ENCODE data around the gene EPHX1. TPM values are rescaled to one million over a fixed set of nuclear protein-coding genes. Genes with fewer than 3 reads are reported as not detected.
A peak's percentile ranks its signal among the peaks of the same experiment; 100 is the strongest.

Gene EPHX1
- total and polyA plus RNA-seq, 2 of the 8 experiments (the other 6 are each of a cell fraction or from before 2014, with no cell fraction given), result 45.3 to 79.1 TPM

- Histone ChIP-seq H3K36me3 (ENCODE audit: control insufficient read depth in 2 of 4, insufficient read depth in 4 of 4, low read length in 3 of 4) (peaks cover 0 to 17% (median 13%) of the 10 kb centered on the region in 4 experiments; a peak in 5 of 8 replicates), H3K27me3 (replicated peaks in 1 of 4; ENCODE audit: control insufficient read depth in 3 of 4, extremely low read depth in 1 of 4, insufficient read depth in 3 of 4, low read length in 3 of 4) (no peaks in the 10 kb centered on the region), H3K79me2 (ENCODE audit: control insufficient read depth in 1 of 2, insufficient read depth in 2 of 2, low read length in 2 of 2) (peaks cover 0 to 4% of the 10 kb centered on the region in 2 experiments; a peak in 1 of 4 replicates), H2AFZ (ENCODE audit: low read length) (no peak overlapping the region), H3K23me2 (ENCODE audit: low read depth, low read length) (no peaks in the 10 kb centered on the region), H3K4ac (replicated peaks; ENCODE audit: insufficient read length, low read depth, low read length) (no peak overlapping the region), H3K14ac (ENCODE audit: insufficient read length) (no peak overlapping the region), H3K56ac (replicated peaks; ENCODE audit: insufficient read length, low read depth, low read length) (no peak overlapping the region), H2BK15ac (ENCODE audit: low read length) (no peak overlapping the region), H2AK5ac (ENCODE audit: low read depth, low read length) (no peak overlapping the region), H3K4me2 (ENCODE audit: insufficient read depth in 1 of 2, low read depth in 2 of 2, low read length in 2 of 2) (no peak overlapping the region), H3K79me1 (ENCODE audit: low read depth, low read length) (peaks cover 4% of the 10 kb centered on the region; the same call in 1 of the 2 replicates), H3K9me3 (ENCODE audit: insufficient read depth in 2 of 2, low read depth in 1 of 2, low read length in 1 of 2) (no peaks in the 10 kb centered on the region), H3K9ac (replicated peaks in 1 of 4; ENCODE audit: extremely low read depth in 1 of 4, low read depth in 3 of 4, low read length in 3 of 4) (no peak overlapping the region), H2BK5ac (ENCODE audit: low read depth, low read length) (peak overlapping the region; percentile 26; the same call in 1 of the 2 replicates), H3K27ac (ENCODE audit: low read depth, low read length) (no peak overlapping the region), H3K4me1 (replicated peaks in 1 of 4; ENCODE audit: control insufficient read depth in 3 of 4, insufficient read depth in 4 of 4, low read length in 3 of 4) (peaks cover 6 to 12% (median 9%) of the 10 kb centered on the region in 4 experiments; a peak in 6 of 7 replicates), H3K4me3 (ENCODE audit: extremely low read depth in 1 of 4, insufficient read depth in 2 of 4, low read depth in 3 of 4, low read length in 4 of 4) (no peak overlapping the region), H4K5ac (ENCODE audit: insufficient read length, low read depth, low read length) (no peak overlapping the region), H3K18ac (ENCODE audit: extremely low read depth, low read length) (no peak overlapping the region), H4K91ac (replicated peaks; ENCODE audit: insufficient read length, low read length) (no peak overlapping the region), H2BK20ac (ENCODE audit: low read length) (no peak overlapping the region), H4K20me1 (replicated peaks in 1 of 2; ENCODE audit: control insufficient read depth in 1 of 2, insufficient read depth in 2 of 2, low read length in 2 of 2) (peaks cover 0 to 6% of the 10 kb centered on the region in 2 experiments), H3K23ac (ENCODE audit: insufficient read length) (no peak overlapping the region), H2BK12ac (ENCODE audit: low read depth, low read length) (no peak overlapping the region), H2BK120ac (replicated peaks; ENCODE audit: low read depth, low read length) (no peak overlapping the region), H4K8ac (ENCODE audit: extremely low read depth, insufficient read depth, low read length) (peak overlapping the region; percentile 53; the same call in 1 of the 2 replicates)
- TF ChIP-seq BRCA1 (IDR thresholded peaks at IDR 0.05; ENCODE audit: low read depth, low read length) (no peak), GTF2F1 (IDR thresholded peaks at IDR 0.05; ENCODE audit: borderline replicate concordance, low read depth, low read length) (no peak), RNF2 (IDR thresholded peaks at IDR 0.05; ENCODE audit: borderline replicate concordance, low read depth, low read length, missing control alignments, poor library complexity, severe bottlenecking) (no peak), RXRA (IDR thresholded peaks at IDR 0.05; ENCODE audit: insufficient read depth, low read depth, low read length) (no peak), POLR2A (IDR thresholded peaks at IDR 0.05; ENCODE audit: control extremely low read depth in 1 of 2, low read depth in 2 of 2, low read length in 2 of 2) (no peak), TAF1 (IDR thresholded peaks at IDR 0.05; ENCODE audit: low read depth, low read length) (no peak), CTBP2 (IDR thresholded peaks at IDR 0.05; ENCODE audit: borderline replicate concordance, insufficient read depth, insufficient read length, low read length) (no peak), JUND (IDR thresholded peaks at IDR 0.05; ENCODE audit: low read length) (no peak), FOSL1 (IDR thresholded peaks at IDR 0.05; ENCODE audit: insufficient read depth, low read depth, low read length) (no peak), CHD2 (IDR thresholded peaks at IDR 0.05; ENCODE audit: low read length) (no peak), PHF8 (conservative IDR thresholded peaks at IDR 0.05; ENCODE audit: low read depth, low read length) (no peak)
- POLR2A ChIA-PET (ENCODE audit: partially characterized antibody), result no interaction called here
- no peak for DNase-seq (ENCODE audit: low read depth in 1 of 2, low spot score in 2 of 2)
- 89% methylated on average over 14 of the region's 14 CpGs; no CpG with 5 or more reads in 1 of the 2 experiments for WGBS, 2 experiments (ENCODE audit: extremely low coverage in 1 of 2, insufficient coverage in 1 of 2, insufficient read length in 1 of 2, insufficient replicate concordance in 2 of 2, low coverage in 1 of 2, low lambda C conversion rate in 2 of 2, missing lambda C conversion rate in 1 of 2)
- no peak for FAIRE-seq
- CTCF ChIA-PET (ENCODE audit: partially characterized antibody), result interaction anchor here (1.2 to 4.7 kb wide), 3 partner anchors 16 to 159 kb away, joined by 3 to 46 read pairs (median 8); no protein-coding TSS in a partner anchor
Observed at GRCh38 chr1:225828706-225829345, 18.9 kb downstream of the EPHX1 start.
